Measurements from ENCODE around the gene GHRHR. TPM values are rescaled to one million over a fixed set of nuclear protein-coding genes. Genes with fewer than 3 reads are reported as not detected.

The GHRHR gene
- total and polyA plus RNA-seq, 2 of the 4 experiments (the other 2 are of a cell fraction) = not detected

GRCh38 chr7:30977222-30977621, 13.5 kb downstream of the GHRHR start:
- Histone ChIP-seq H3K9ac (ENCODE audit: low read depth, low read length) (no peak overlapping the region), H3K56ac (ENCODE audit: extremely low read depth, insufficient read depth, low read length) (no peak overlapping the region), H4K91ac (ENCODE audit: insufficient read depth, low read depth, low read length) (no peak overlapping the region), H3K18ac (ENCODE audit: low read depth, low read length) (no peak overlapping the region), H3K4me2 (ENCODE audit: low read depth, low read length) (no peak overlapping the region), H3K14ac (replicated peaks; ENCODE audit: low read depth, low read length) (no peak overlapping the region), H3K9me3 (ENCODE audit: control insufficient read depth, insufficient read depth, low read length) (no peaks in the 10 kb centered on the region), H2BK120ac (ENCODE audit: low read depth, low read length) (no peak overlapping the region), H2AFZ (replicated peaks; ENCODE audit: low read length, poor library complexity) (no peak overlapping the region), H3K27me3 (ENCODE audit: control insufficient read depth, insufficient read depth, low read length) (peaks cover 49% of the 10 kb centered on the region), H4K5ac (ENCODE audit: low read depth, low read length) (no peak overlapping the region), H2BK20ac (ENCODE audit: low read depth, low read length) (no peak overlapping the region), H2AK9ac (replicated peaks; ENCODE audit: low read depth, low read length, poor library complexity) (no peak overlapping the region), H3K4me1 (ENCODE audit: control insufficient read depth, insufficient read depth, low read length) (no peaks in the 10 kb centered on the region), H2BK15ac (ENCODE audit: low read depth, low read length) (no peak overlapping the region), H2BK5ac (ENCODE audit: low read depth, low read length, poor library complexity, severe bottlenecking) (no peak overlapping the region), H3K4me3 (ENCODE audit: insufficient read depth, low read depth, low read length) (no peak overlapping the region), H3K9me1 (ENCODE audit: insufficient read depth, low read length) (no peaks in the 10 kb centered on the region), H3K23ac (ENCODE audit: low read depth, low read length) (no peak overlapping the region), H2AK5ac (ENCODE audit: low read depth, low read length) (no peak overlapping the region), H3K79me1 (ENCODE audit: low read depth in 1 of 2, low read length in 2 of 2) (no peaks in the 10 kb centered on the region), H3K27ac (ENCODE audit: insufficient read depth, low read length) (no peak overlapping the region), H3K36me3 (ENCODE audit: control insufficient read depth, insufficient read depth, low read length) (no peaks in the 10 kb centered on the region), H4K20me1 (ENCODE audit: insufficient read depth, low read length) (no peaks in the 10 kb centered on the region), H3K4ac (ENCODE audit: low read depth, low read length) (no peak overlapping the region), H4K8ac (ENCODE audit: low read depth in 2 of 2, low read length in 2 of 2) (no peak overlapping the region)
- dilution Hi-C loops (cut with HindIII; ENCODE audit: low sequenced_read_pairs, unreplicated experiment) = no loop called here
- no peak for ATAC-seq (ENCODE audit: low read depth)
- no TSS peak for BruUV-seq (replicated peaks)
- no CpG with 5 or more reads among the region's 1 CpG for WGBS, 2 experiments (ENCODE audit: extremely low coverage in 2 of 2, insufficient read length in 1 of 2)
- TF ChIP-seq CEBPB (IDR thresholded peaks at IDR 0.05; ENCODE audit: low read depth, low read length) (no peak), CTCF (conservative IDR thresholded peaks at IDR 0.05; ENCODE audit: low read depth, low read length) (no peak), MXI1 (IDR thresholded peaks at IDR 0.05; ENCODE audit: borderline replicate concordance, low read depth, low read length) (no peak), USF2 (IDR thresholded peaks at IDR 0.05; ENCODE audit: low read depth, low read length) (no peak), SMC3 (IDR thresholded peaks at IDR 0.05; ENCODE audit: low read depth, low read length) (no peak), ELK1 (IDR thresholded peaks at IDR 0.05; ENCODE audit: borderline replicate concordance, low read depth, low read length) (no peak), MAFK (IDR thresholded peaks at IDR 0.05; ENCODE audit: low read depth, low read length) (no peak), MAZ (IDR thresholded peaks at IDR 0.05; ENCODE audit: borderline replicate concordance, low read depth, low read length) (no peak), NFE2L2 (IDR thresholded peaks at IDR 0.05; ENCODE audit: low read depth, low read length) (no peak), RFX5 (IDR thresholded peaks at IDR 0.05; ENCODE audit: low read depth, low read length) (no peak), FOS (IDR thresholded peaks at IDR 0.05; ENCODE audit: low read depth, low read length) (no peak), BHLHE40 (IDR thresholded peaks at IDR 0.05; ENCODE audit: low read depth, low read length) (no peak)
- POLR2A ChIA-PET (ENCODE audit: unreplicated experiment) = no interaction called here
- no peak for DNase-seq
- intact Hi-C loops (cut with micrococcal nuclease) = no loop called here
- in situ Hi-C loops (cut with MboI; ENCODE audit: low sequenced_read_pairs) = loop anchor here (5.0 kb wide), 1 partner anchor 175 kb away; no protein-coding TSS in a partner anchor
- CTCF ChIA-PET = no interaction called here
